ENCODE data around the gene MYRF.

Gene MYRF

DNA sequence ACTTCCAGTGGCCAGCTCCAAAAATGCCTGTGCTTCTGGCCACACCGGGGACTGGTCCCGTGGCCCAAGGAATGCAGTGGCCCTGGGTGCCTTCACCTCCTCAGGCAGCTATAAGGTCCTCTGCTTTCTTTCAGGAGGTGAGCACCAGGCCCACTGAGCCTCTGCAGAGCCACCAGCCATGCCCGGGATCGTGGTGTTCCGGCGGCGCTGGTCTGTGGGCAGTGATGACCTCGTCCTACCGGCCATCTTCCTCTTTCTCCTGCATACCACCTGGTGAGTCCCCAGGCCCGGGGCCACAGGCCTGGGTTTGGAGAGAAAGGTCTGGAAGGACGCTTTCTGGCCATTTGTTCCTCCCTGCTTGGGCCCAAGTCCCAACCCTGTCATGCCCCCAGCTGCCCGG lies 32.5 kb upstream of the MYRF start:
- DNase-seq: no peak

- DNase-seq: no peak
Observed at GRCh38 chr11:61720597-61720996, 31.8 kb upstream of the MYRF start.

DNA sequence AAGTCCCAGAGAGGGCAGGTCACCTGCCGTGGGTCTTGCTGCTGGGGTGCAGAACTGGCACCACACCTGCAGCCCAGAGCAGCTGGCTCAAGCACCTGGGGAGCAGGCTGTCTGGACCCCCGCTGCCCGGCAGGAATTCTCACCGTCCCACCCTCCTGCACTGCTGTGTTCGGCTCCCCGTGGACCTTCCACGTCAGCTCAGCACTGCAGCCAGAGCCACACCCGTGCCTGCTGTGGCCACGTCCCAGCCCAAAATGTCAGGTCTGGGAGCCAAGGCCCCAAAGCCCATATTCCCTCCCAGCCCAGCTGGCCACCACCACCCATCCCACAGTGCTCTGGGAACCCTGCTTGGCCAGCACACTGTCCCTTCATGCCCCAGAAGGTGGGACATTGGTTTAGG lies 28.0 kb upstream of the MYRF start:
- no peak for DNase-seq

GRCh38 chr11:61725781-61726231 lies 26.6 kb upstream of the MYRF start:
- DNase-seq: no peak

- DNase-seq: no peak
Observed at GRCh38 chr11:61726775-61727174, 25.7 kb upstream of the MYRF start.

DNA sequence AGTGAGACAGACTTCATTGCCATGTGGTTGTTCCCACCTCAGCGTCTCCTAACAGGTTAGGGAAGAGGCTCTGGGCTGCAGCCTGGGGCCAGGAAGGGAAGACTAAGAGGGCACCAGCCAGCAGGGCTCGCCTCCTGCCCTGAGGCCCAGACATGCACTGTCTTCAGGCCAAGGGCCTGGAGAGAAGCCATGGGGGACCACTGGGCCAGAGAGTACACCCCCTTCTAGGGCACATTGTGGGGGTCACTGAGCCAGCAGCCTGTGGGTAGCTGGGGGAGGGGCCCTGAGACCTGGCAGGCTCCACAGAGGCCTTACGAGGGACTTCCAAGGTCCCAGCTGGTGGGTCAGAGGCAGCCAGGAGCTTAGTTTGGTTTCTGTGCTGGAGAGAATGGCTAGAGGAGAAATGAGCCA lies 25.0 kb upstream of the MYRF start:
- DNase-seq: no peak

- DNase-seq: no peak
Observed at GRCh38 chr11:61728066-61728939, 24.1 kb upstream of the MYRF start.

- no peak for DNase-seq
Observed at GRCh38 chr11:61728940-61729219, 23.6 kb upstream of the MYRF start.

- DNase-seq: no peak
Observed at GRCh38 chr11:61730240-61730994, 22.0 kb upstream of the MYRF start.

- no peak for DNase-seq
Observed at GRCh38 chr11:61731211-61731951, 21.1 kb upstream of the MYRF start.

- no peak for DNase-seq
Observed at GRCh38 chr11:61731952-61732675, 20.3 kb upstream of the MYRF start.

- no peak for DNase-seq
Observed at GRCh38 chr11:61732705-61733104, 19.7 kb upstream of the MYRF start.

- DNase-seq: peak; percentile 63
Observed at GRCh38 chr11:61733120-61733978, 19.1 kb upstream of the MYRF start.

DNA sequence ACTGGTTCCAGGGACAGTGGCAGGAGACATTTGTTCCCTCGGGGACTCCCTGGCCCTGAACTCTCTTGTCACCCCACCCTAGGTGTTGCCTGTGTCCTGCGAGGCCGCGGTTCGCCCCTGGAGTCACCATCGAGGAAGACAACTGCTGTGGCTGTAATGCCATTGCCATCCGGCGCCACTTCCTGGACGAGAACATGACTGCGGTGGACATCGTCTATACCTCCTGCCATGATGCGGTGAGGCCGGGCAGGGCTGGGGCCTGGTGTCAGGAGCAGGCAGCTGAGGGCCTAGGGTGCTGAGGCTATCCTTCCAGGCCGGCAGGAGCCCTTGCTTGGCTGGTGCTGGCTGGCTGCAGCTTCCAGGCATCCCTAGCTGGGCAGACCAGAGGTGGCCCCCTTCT lies 17.7 kb upstream of the MYRF start:
- no peak for DNase-seq

GRCh38 chr11:61735391-61735790 lies 17.0 kb upstream of the MYRF start:
- no peak for DNase-seq

DNA sequence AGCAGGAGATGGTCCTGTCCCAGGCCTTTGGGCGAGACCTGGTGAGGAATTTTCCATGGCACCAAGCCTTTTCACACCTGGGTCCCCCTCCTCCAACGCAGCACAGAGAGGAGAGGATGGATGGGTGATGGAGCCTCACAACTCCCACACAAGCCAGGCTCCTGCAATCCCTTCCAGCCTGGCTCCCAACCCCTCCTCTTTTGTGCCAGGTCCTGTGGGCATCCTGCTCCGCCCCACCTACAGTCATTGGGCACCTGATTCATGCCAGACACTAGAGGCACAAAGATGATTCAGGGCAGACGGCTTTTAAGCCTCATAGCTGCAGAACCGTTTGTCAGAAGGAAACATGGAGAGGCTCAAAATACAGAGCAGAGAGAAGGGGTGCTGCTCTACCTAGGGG lies 16.1 kb upstream of the MYRF start:
- DNase-seq: no peak

- DNase-seq: no peak
Observed at GRCh38 chr11:61737131-61737530, 15.3 kb upstream of the MYRF start.

GRCh38 chr11:61737636-61738386 lies 14.6 kb upstream of the MYRF start:
- DNase-seq: no peak

GRCh38 chr11:61738776-61739175 lies 13.7 kb upstream of the MYRF start:
- DNase-seq: no peak

DNA sequence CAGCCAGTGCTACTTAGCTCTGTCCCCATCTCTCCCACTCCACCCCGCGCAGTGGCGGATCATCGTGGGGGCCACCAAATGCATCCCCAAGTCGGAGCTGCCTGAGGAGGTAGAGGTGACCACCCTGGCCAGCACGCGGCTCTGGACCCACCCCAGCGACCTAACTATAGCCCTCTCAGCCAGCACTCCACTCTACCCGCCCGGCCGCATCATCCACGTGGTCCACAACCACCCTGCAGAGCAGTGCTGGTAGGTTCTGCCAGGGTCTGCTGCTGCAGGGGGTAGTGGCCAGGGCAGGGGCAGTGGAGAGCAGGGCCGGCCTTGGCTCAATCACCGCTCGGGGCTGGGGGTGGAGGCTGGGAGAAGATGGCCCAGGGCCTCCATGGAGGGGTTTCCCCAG lies 13.0 kb upstream of the MYRF start:
- DNase-seq: no peak

DNA sequence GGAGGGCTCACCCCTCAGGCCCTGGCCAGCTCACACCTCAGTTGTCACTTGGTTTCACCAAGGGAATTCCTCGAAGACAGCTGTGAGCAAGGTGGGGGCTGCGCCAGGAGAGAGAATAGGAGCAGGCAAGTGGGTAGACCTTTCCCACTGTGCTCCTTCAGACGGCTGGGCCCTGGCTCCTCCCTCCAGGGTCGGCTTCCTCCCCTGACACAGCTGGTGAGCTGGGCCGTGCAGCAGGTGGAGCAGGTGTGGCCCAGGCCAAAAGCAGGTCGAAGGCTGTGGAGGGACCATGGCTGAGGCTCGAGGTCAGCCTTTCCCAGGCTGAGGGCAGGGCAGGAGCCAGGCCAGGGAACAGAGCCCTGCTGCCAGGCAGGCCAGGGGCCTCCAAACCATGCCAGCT lies 12.5 kb upstream of the MYRF start:
- no peak for DNase-seq
